NCI-H2029 treated with DMSO at 0.1 percent for 48 hours (cell line): ENCODE results near the gene STAT5B.
"Not testable (repeated sequence)": the region's sequence is repeated elsewhere in the genome, so short reads cannot be mapped to it uniquely, and the experiment has no call there.

ENCODE experiments used
- DNase-seq: peaks from one replicate; lab custom pipeline; 2025; lab: John Stamatoyannopoulos, UW

STAT5B gene

GRCh38 chr17:42276359-42276608 lies at the start of gene STAT5B:
STAT5B (minus strand) TSS chr17:42276391; CDS start chr17:42232127, 44,264 bp downstream.
- DNase-seq, result no peak

- no peak for DNase-seq
These were observed 48.8 kb upstream of the STAT5B start for GRCh38 chr17:42325026-42325425.

- no peak for DNase-seq
These were observed 47.1 kb upstream of the STAT5B start for GRCh38 chr17:42323268-42323773.

GRCh38 chr17:42322382-42323267 lies 46.4 kb upstream of the STAT5B start:
- peak; percentile 54 for DNase-seq

GRCh38 chr17:42321555-42321954 lies 45.4 kb upstream of the STAT5B start:
- DNase-seq, result no peak

GRCh38 chr17:42317967-42318366 lies 41.8 kb upstream of the STAT5B start:
- not testable (repeated sequence) for DNase-seq

GRCh38 chr17:42317266-42317845 lies 41.2 kb upstream of the STAT5B start:
- no peak for DNase-seq

GRCh38 chr17:42316755-42317154 lies 40.6 kb upstream of the STAT5B start:
- DNase-seq, result no peak

- DNase-seq, result no peak
These were observed 39.4 kb upstream of the STAT5B start for GRCh38 chr17:42315402-42316156.

- no peak for DNase-seq
These were observed 37.8 kb upstream of the STAT5B start for GRCh38 chr17:42313773-42314566.

- no peak for DNase-seq
These were observed 37.2 kb upstream of the STAT5B start for GRCh38 chr17:42313389-42313772.

- DNase-seq, result no peak
These were observed 36.3 kb upstream of the STAT5B start for GRCh38 chr17:42312285-42313130.

GRCh38 chr17:42312035-42312284 lies 35.8 kb upstream of the STAT5B start:
- no peak for DNase-seq

- DNase-seq, result no peak
These were observed 35.2 kb upstream of the STAT5B start for GRCh38 chr17:42311240-42312034.

GRCh38 chr17:42310787-42311215 lies 34.6 kb upstream of the STAT5B start:
- no peak for DNase-seq

GRCh38 chr17:42309986-42310786 lies 34.0 kb upstream of the STAT5B start:
- DNase-seq, result no peak

- DNase-seq, result no peak
These were observed 33.0 kb upstream of the STAT5B start for GRCh38 chr17:42309142-42309541.

GRCh38 chr17:42308446-42308845 lies 32.3 kb upstream of the STAT5B start:
- DNase-seq, result no peak

GRCh38 chr17:42307362-42307927 lies 31.3 kb upstream of the STAT5B start:
- DNase-seq, result no peak

GRCh38 chr17:42306385-42306667 lies 30.1 kb upstream of the STAT5B start:
- DNase-seq, result no peak
